Measurements from ENCODE around the gene ELP4.
"Not testable (repeated sequence)": the region's sequence is repeated elsewhere in the genome, so short reads cannot be mapped to it uniquely, and the experiment has no call there.

The ELP4 gene

DNA sequence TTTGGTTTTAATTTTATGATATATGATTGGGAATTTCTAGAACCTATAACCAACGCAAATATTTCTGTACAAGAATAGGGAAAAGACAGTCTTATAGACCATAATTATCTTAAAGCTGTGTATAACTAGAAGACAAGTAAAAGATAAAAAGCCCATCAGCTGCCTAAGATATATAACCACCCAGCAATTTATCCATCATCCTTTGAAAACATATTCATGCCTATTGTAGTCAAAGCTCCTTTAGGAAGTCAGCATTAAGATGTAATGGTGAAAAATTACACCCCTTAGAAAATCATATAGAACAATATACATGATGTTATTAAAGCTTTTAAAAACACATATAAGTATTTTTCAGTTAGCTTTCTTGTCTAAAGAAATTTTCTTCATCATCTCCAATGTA, 46.4 kb downstream of the ELP4 start:
- no peak for DNase-seq (ENCODE audit: low spot score)

DNA sequence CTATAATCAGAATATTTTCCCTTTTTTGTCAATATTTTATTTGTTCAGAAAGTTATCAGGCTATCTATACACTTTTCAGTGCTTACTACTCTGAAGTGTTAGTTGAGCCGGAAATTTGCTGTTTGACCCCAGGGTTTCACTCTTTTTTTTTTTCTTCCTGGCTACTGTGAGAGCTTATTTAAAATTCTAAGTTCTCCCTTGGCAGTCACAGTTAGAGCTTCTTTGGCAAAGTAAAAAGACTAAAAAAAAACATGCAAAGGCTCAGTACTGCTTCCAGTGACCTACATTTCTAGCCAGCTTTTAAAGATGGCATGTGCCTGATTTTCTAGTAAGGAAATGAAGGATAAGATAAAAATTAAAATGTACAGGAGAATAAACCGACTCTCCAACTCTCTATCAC, 48.4 kb downstream of the ELP4 start:
- DNase-seq (ENCODE audit: low spot score), result no peak

DNA sequence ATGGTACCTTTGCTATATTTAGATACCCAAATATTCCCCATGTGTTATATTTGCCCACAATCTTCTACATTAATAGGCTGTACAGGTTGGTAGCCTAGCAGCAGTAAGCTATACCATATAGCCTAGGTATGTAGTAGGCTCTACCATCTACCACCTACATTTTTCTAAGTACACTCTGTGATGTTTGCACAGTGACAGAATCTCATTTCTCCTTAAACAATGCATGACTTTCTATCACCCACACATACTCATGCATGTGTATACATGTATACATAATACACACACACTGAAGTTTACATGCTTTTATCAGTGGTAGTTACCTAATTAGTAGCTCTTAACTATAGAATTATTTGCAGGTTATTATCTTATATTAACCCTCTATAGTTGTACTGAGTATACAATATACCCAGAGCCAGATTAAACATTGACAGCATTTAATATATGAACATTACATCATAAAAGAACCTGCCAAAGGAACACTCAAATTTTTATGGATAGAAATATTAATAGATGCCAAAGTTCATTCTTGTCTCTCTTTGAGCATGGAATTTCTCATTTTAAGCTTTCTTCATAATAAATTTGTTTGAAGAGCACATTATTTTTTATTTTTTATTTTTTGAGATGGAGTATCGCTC, 51.4 kb downstream of the ELP4 start:
- no peak for DNase-seq (ENCODE audit: low spot score)

DNA sequence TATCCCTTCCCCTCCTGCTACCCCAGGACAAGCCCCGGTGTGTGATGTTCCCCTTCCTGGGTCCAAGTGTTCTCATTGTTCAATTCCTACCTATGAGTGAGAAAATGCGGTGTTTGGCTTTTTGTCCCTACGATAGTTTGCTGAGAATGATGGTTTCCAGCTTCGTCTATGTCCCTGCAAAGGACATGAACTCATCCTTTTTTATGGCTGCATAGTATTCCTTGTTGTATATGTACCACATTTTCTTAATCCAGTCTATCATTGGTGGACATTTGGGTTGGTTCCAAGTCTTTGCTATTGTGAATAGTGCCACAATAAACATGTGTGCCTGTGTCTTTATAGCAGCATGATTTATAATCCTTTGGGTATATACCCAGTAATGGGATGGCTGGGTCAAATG, 55.0 kb downstream of the ELP4 start:
- not testable (repeated sequence) for DNase-seq (ENCODE audit: low spot score)

DNA sequence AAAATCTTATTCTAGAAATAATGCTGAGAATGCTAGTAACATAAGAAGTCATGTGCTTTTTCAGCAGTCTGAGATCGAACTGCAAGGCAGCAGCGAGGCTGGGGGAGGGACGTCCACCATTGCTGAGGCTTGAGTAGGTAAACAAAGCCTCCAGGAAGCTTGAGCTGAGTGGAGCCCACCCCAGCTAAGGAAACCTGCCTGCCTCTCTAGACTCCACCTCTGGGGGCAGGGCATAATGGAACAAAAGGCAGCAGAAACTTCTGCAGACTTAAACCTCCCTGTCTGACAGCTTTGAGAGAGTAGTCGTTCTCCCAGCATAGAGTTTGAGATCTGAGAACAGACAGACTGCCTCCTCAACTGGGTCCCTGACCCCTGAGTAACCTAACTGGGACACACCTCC, 64.6 kb downstream of the ELP4 start:
- DNase-seq (ENCODE audit: low spot score), result not testable (repeated sequence)

DNA sequence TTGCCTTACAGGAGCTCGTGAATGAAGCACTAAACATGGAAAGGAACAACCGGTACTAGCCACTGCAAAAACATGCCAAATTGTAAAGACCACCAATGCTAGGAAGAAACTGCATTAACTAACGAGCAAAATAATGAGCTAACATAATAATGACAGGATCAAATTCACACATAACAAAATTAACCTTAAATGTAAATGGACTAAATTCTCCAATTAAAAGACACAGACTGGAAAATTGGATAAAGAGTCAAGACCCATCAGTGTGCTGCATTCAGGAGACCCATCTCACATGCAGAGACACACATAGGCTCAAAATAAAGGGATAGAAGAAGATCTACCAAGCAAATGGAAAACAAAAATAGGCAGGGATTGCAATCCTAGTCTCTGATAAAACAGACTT, 66.2 kb downstream of the ELP4 start:
- DNase-seq (ENCODE audit: low spot score), result not testable (repeated sequence)

DNA sequence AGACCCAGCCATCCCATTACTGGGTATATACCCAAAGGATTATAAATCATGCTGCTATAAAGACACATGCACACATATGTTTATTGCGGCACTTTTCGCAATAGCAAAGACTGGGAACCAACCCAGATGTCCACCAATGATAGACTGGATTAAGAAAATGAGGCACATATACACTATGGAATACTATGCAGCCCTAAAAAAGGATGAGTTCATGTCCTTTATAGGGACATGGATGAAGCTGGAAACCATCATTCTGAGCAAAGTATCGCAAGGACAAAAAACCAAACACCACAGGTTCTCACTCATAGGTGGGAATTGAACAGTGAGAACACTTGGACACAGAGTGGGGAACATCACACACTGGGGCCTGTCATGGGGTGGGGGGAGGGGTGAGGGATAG, 69.8 kb downstream of the ELP4 start:
- not testable (repeated sequence) for DNase-seq (ENCODE audit: low spot score)

DNA sequence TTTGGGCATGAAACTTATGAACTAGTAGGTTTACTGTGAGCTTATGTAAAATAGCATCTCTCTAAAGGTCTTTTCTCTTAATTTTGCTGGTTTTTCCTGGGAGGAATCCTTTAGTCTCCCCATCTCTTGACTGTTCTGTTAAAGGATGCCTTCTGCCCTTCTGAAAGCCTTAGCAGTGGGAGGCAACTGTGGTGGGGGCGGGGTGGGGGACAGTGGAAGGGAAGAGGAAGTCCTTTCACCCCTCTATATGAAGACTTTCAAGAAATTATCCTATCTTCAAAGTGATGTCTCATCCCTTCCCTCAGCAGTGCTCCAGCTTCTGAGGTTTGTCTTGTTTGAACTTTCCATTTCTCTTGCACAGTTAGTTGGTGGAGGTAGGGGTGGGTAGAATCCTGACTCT, 73.1 kb downstream of the ELP4 start:
- DNase-seq (ENCODE audit: low spot score), result no peak

DNA sequence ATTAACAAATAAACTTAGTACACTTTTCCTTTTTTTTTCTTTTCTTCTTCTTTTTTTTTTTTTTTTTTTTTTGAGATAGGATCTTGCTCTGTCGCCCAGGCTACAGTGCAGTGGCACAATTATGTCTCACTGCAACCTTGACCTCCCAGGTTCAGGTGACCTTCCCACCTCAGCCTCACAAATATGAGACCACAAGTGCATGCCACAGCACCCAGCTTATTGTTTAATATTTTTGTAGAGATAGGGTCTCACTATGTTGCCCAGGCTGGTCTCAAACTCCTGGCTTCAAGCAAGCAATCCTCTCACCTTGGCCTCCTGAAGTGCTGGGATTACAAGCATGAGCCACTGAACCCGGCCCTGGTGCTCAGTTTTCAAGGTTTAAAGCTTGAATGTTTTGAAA, 88.9 kb downstream of the ELP4 start:
- no peak for DNase-seq (ENCODE audit: low spot score)

DNA sequence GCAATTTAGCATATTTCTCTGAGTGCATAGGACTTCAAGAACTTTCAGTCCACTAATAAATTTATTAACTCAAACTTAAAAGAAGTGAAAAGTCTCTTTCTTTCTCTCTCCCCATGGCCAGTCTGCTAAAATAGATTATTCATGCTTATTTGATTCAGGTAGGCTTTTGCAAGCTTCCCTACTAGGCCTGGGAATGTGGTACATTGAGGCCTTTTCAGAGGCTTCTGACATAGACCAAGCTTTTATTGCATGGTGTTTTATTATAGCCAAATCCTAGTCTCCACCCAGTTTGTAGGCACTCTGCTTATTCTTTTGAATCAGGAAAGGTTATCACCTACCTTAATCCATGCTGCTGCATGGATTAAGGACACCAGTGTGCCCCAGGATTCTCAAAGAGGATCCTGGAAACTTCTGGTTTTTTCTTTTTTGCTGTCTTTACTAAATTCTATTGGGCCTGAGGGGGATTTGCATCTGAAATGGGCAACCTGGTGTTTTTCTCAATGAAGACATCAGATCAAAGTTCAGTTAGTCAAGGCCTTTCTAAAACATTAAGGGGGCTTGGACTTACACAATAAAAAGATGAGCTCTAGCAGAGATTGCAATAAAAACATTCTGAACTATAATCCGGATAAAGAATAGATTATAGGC, 92.2 kb downstream of the ELP4 start:
- DNase-seq (ENCODE audit: low spot score), result no peak

DNA sequence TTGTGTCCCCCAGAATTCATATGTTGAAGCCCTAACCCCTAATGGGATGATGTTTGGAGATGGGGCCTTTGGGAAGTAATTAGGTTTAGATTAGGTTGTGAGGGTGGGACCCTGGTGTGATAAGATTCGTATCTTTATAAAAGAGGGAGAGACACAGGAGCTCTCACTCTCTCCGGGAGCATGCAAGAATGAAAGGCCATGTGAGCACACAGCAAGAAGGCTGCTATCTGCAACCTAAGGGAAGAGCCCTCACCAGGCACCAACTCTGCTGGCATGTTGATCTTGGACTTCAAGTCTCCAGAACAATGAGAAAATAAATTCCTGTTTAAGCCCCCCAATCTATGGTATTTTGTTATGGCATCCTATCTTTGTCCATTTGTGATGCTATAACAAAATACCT, 97.3 kb downstream of the ELP4 start:
- no peak for DNase-seq (ENCODE audit: low spot score)

DNA sequence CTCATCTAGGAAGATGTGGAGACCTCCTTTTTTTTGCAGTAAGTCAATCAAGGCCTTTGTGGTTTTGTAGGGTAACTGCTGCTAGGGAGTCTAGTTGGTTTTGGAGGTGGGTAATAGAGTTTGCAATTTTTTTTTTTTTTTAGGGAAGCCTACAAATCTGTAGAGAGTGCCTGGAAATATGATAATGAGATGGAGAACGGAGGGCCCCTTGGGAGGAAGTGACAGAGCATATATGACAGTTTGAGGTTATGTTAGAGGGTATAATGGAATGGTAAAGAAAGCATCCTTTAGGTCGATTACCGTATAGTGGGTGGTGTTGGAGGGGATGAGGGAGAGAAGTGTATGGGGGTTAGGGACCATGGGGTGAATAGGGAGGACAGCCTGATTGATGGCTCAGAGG, 98.3 kb downstream of the ELP4 start:
- DNase-seq (ENCODE audit: low spot score), result no peak

DNA sequence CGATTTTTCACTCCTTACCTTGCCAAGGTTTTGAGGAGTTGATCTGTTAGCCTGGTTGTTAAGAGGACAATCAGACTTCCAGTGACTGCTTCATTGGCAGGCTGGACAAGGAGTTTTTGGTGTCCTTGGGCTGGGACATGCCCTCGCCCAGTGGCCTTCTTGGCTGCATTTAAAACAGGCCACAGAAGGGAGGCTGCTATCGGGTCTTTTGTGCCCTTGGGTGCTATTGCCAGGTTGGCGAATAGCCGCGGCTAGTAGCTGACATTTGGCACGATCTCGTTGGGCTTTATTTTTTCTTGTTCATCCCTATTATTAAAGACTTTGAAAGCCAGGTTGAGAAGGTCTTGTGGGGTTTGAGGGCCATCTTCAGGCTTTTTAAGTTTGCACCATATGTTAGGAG, 99.4 kb downstream of the ELP4 start:
- no peak for DNase-seq (ENCODE audit: low spot score)

DNA sequence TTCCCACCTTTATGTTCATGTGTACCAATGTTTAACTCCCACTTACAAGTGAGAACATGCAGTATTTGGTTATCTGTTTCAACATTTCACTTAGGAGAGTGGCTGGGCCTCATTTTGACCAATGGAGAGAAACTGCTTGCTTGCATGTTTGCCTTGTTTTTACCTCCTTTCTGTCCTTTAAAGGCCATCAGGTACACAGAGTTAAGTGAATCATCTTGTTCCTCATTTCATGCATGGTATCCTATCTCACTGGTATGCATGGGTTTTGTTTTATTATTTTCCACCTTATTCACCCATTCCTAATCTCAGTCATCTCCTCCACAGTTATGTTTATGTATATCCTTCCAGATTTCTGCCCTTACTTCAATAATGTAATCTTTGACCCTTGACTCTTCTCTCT, 101.0 kb downstream of the ELP4 start:
- DNase-seq (ENCODE audit: low spot score), result no peak

DNA sequence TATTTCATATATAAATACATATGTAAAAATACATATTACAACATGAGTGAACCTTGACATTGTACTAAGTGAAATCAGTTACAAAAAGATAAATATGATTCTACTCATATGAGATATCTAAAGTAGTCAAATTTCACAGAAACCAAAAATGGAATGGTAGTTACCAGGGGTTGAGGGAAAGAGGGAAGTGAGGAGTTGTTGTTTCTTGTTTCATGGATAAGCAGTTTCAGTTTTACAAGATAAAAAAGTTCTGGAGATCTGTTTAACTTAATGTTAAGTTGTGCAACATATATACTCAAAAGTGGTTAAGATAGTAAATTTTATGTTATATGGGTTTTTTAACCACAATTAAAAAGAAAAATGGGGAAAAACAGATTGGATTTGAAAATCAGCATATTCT, 107.7 kb downstream of the ELP4 start:
- DNase-seq (ENCODE audit: low spot score), result no peak

DNA sequence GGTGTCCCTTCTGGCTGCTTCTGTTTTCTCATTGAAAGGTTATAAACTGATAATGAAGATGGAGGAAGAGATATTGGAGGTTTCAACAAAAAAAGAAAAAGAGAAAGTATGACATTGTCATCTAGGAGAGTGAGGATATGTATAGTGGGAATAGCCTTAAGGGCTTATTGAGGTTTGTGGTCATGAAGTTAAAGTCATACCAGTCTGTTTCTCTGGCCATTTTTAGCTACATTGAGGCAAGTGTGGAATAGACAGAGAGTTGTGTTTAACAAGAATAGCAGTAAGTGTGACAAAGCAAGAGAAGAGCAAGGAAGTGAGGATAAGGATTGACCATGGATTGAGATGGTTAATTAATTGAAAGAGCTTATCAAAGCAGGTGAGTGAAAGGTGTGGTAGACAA, 110.4 kb downstream of the ELP4 start:
- no peak for DNase-seq (ENCODE audit: low spot score)

DNA sequence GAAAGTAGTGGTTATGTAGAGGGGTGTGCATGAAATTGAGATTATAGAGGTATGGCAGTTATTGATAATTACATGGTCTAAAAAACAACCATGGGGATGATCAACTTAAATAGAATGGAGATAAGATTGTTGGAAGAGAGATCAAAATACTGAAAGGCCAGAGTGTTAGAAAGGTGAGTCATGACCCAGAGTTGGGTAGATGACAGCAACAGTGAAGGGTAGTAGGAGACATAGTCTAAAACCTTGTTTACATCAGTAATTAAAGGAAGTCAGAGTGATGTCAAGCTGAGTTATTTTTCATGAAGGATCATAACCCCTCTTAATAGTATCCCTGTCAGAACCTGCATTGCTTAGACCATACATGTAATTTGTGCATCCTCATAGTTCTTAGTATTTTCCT, 110.9 kb downstream of the ELP4 start:
- DNase-seq (ENCODE audit: low spot score), result no peak

DNA sequence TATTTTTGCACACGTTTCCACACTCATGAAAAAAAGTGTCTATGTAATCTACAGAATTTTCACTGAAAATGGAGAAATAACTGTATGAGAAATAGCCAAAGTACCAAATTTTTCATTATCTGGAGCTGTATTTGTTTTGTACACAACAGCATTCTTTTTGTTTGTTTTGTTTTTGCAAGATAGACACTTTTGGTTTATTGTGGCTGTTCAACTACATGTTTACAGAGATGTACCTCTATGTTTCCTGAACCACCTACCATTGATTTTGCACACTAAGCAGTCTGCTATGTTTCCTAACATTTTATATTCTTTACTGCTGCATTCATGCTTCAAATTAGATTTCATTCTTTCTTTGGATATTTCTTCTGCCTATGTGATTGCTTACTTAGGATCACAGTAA, 116.3 kb downstream of the ELP4 start:
- no peak for DNase-seq (ENCODE audit: low spot score)

DNA sequence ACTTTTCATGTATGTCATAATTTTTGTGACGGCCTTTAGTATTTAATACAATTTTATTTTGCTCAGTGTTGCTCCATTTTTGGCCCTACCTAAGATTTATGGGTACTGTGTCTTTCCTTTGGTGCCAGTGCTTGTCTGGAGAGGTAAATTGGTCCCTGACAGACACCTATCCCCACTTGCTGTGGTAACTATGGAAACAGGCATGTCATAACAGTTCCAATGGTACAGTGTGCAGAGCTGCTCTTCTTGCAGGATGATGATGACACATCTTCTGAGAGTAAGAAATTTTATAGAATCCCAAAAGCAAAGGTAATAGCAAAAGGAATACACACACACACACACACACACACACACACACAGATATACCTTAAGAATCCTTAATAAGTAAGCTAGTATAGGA, 118.5 kb downstream of the ELP4 start:
- no peak for DNase-seq (ENCODE audit: low spot score)

DNA sequence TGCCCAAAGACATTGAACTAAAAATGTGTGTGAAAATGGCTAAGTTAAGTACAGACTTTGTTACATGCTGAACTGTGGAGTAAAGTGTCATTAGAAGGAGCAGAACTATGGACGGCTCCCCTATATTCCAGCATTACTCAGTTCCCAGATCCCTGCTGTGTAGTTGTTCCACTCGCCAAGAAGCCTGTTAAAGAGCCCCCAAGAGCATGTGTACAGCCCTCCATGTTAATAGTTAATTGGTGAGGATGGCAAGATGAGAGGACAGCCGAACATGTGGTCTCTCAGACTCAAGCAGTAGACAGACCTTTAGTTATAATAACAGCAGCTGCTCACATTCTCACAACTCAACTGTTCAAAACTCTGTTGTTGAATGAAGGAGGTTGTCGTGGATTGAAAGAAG, 127.4 kb downstream of the ELP4 start:
- no peak for DNase-seq (ENCODE audit: low spot score)

DNA sequence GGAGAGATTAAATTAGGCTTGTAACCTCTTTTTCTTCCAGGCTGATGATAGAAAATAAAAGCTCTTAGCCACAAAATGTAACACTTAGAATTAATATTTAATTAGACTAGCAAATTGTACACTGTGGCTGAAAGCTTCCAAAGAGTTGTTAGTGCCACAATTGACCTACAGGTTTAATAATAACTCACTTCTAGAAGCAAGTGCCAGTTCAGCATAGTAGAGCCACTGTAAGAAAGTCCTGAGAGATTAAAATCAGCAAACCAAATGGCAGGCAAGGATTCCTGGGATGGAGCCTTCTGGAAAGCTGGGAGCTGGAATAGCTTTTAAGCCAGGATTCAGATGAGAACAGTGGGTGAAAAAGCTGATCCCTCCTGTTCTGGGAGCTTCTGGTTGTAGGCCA, 131.0 kb downstream of the ELP4 start:
- no peak for DNase-seq (ENCODE audit: low spot score)

DNA sequence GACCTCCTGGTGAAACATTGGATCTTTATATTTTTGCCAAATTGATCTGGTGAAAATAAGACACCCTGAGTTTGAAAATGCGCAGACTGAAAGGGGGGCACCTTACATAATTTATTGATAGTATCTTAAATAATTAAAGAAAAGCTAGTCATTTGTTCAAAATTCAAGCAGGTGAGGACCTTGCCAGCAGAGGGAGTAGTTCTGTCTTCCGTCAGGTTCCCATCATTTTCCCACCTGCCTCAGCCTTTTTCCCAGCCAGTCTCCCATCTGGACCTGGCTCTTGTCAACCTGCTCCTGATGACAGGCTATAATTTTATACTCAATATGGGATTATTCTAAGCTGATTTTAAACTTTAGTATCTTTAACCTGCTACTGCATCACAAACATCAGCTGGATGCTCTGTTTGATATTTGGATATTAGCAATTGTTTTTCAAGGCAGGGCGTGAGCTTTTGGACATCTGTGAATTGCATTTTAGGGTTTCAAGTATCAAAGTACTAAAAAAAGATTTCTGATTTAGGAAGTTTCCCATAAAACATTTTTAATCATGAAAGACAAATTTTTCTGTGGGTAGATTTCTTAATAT, 132.0 kb downstream of the ELP4 start:
- no peak for DNase-seq (ENCODE audit: low spot score)

DNA sequence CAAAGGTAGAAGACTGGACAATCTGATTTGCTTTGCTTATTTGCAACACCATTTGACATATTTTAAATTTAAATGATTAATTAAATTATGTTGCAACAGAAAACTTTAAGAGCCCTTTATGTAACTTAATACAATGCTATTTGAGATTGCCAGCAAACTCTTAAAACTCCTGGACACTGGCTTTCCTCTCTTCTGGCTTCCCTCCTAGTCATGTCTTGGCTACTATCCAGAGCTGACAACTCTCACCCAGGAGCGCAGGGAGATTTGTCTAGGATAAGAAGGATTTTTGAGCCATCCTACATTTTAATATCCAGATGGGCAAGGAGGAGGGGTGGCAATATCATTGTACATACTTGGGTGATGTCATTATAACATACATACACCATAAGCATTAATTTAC, 134.3 kb downstream of the ELP4 start:
- no peak for DNase-seq (ENCODE audit: low spot score)

DNA sequence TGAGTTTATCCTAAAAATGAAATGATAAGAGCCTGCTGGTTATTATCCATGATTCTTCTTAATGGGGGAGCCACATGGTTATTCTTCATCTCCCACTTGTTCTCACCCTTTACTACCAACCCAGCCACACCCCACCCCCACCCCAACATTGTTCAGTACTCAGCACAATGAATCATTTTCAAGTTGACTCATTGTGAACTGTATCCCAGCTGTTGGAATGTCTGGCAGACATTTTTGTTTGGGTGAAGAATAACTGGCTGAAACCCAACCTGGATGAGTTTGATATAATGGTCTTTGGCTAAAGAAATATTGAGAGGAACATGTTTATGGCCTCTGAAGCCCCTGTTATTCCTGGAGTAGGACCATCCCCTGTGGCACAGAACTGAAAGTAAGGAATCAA, 136.2 kb downstream of the ELP4 start:
- no peak for DNase-seq (ENCODE audit: low spot score)

Measured in hematopoietic multipotent progenitor cell treated with erythropoietin and hydrocortisone succinate and interleukin-3 and kit ligand, for 17 days (in vitro differentiated cells).